ENCODE data around the gene UPK3B.
"Not testable (repeated sequence)": the region's sequence is repeated elsewhere in the genome, so short reads cannot be mapped to it uniquely, and the experiment has no call there.

DNA sequence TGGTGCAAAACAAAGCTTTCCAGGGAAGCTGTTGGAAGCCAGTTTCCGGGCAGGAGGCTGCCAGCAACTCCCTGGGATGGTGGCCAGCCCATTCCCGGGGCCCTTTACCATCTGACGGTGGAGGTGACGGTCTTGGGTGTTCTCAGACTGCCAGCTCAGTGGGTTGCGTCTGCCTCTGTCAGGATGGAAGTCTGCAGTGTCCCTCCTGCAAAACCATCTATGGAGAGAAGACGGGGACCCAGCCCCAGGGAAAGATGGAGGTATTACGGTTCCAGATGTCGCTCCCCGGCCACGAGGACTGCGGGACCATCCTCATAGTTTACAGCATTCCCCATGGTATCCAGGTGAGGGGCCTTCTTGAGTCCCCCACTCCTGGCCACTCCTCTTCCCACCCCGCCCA is 7.1 kb upstream of the UPK3B start:
- TF ChIP-seq, protein P1, sequence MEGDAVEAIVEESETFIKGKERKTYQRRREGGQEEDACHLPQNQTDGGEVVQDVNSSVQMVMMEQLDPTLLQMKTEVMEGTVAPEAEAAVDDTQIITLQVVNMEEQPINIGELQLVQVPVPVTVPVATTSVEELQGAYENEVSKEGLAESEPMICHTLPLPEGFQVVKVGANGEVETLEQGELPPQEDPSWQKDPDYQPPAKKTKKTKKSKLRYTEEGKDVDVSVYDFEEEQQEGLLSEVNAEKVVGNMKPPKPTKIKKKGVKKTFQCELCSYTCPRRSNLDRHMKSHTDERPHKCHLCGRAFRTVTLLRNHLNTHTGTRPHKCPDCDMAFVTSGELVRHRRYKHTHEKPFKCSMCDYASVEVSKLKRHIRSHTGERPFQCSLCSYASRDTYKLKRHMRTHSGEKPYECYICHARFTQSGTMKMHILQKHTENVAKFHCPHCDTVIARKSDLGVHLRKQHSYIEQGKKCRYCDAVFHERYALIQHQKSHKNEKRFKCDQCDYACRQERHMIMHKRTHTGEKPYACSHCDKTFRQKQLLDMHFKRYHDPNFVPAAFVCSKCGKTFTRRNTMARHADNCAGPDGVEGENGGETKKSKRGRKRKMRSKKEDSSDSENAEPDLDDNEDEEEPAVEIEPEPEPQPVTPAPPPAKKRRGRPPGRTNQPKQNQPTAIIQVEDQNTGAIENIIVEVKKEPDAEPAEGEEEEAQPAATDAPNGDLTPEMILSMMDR (conservative IDR thresholded peaks at IDR 0.05; ENCODE audit: low read length): not testable (repeated sequence)
- TF ChIP-seq EZH2phosphoT487 (IDR thresholded peaks at IDR 0.05; ENCODE audit: borderline replicate concordance, low read depth, low read length): not testable (repeated sequence)

Data from OCI-LY7 (cell line).